ENCODE measurements around the gene PRKAR1B.
A peak's percentile ranks its signal among the peaks of the same experiment; 100 is the strongest.

The PRKAR1B gene

GRCh38 chr7:571718-572415 is 155.2 kb downstream of the PRKAR1B start:
- Histone ChIP-seq H3K4me2 (ENCODE audit: insufficient read depth, low read length, poor library complexity, severe bottlenecking) (no peak overlapping the region), H3K79me1 (ENCODE audit: low read depth, low read length) (peaks cover 2% of the 10 kb centered on the region), H3K9ac (ENCODE audit: low read depth, low read length, poor library complexity) (peak overlapping the region; percentile 21), H3K4ac (ENCODE audit: low read length) (no peak overlapping the region), H3K27me3 (ENCODE audit: control insufficient read depth in 3 of 3, insufficient read depth in 3 of 3, low read depth in 1 of 3, low read length in 3 of 3) (no peaks in the 10 kb centered on the region), H3K9me3 (replicated peaks in 1 of 2; ENCODE audit: control insufficient read depth in 2 of 2, insufficient read depth in 1 of 2, low read depth in 1 of 2, low read length in 2 of 2) (peaks cover 0 to 1% of the 10 kb centered on the region in 2 donors), H3K4me3 (ENCODE audit: low read length in 2 of 2) (no peak overlapping the region), H2AFZ (ENCODE audit: low read length) (no peak overlapping the region), H3K4me1 (ENCODE audit: control insufficient read depth in 2 of 2, insufficient read depth in 1 of 2, low read depth in 1 of 2, low read length in 2 of 2) (peaks cover 12 to 20% of the 10 kb centered on the region in 2 donors), H2BK12ac (ENCODE audit: low read length) (peak overlapping the region; percentile 46), H3K18ac (ENCODE audit: low read length) (peak overlapping the region; percentile 83), H3K27ac (replicated peaks; ENCODE audit: low read length) (no peak overlapping the region), H2BK15ac (ENCODE audit: low read length) (no peak overlapping the region), H2BK5ac (ENCODE audit: low read length) (peak overlapping the region; percentile 75), H3K14ac (ENCODE audit: low read length) (no peak overlapping the region), H3K23ac (ENCODE audit: low read depth, low read length, poor library complexity) (peak overlapping the region; percentile 65), H2AK5ac (ENCODE audit: low read depth, low read length) (peak overlapping the region; percentile 75), H4K91ac (ENCODE audit: low read depth, low read length, poor library complexity) (no peak overlapping the region), H2BK120ac (ENCODE audit: low read depth, low read length) (peak overlapping the region; percentile 47), H3K36me3 (replicated peaks in 1 of 2; ENCODE audit: control insufficient read depth in 2 of 2, insufficient read depth in 2 of 2, low read length in 2 of 2) (peaks cover 0 to 2% of the 10 kb centered on the region in 2 donors), H4K8ac (ENCODE audit: low read depth, low read length) (peak overlapping the region; percentile 65)
- WGBS, 2 donors (ENCODE audit: extremely low coverage in 2 of 2, insufficient read length in 2 of 2, insufficient replicate concordance in 1 of 2), result no CpG with 5 or more reads among the region's 38 CpGs
- no peak for DNase-seq (ENCODE audit: low spot score)

- WGBS, 2 donors (ENCODE audit: extremely low coverage in 2 of 2, insufficient read length in 2 of 2, insufficient replicate concordance in 1 of 2), result no CpG with 5 or more reads among the region's 33 CpGs
- peaks cover 0 to 1% of the 10 kb centered on the region in 2 donors for H3K9me3 ChIP-seq (replicated peaks in 1 of 2; ENCODE audit: control insufficient read depth in 2 of 2, insufficient read depth in 1 of 2, low read depth in 1 of 2, low read length in 2 of 2)
- H4K8ac ChIP-seq (ENCODE audit: low read depth, low read length), result no peak overlapping the region
- peak overlapping the region; percentile 75 for H2AK5ac ChIP-seq (ENCODE audit: low read depth, low read length)
- no peak overlapping the region for H2BK12ac ChIP-seq (ENCODE audit: low read length)
- peak overlapping the region; percentile 56 for H3K14ac ChIP-seq (ENCODE audit: low read length)
- H3K27ac ChIP-seq (replicated peaks; ENCODE audit: low read length), result no peak overlapping the region
- H3K4me1 ChIP-seq (ENCODE audit: control insufficient read depth in 2 of 2, insufficient read depth in 1 of 2, low read depth in 1 of 2, low read length in 2 of 2), result peaks cover 12 to 20% of the 10 kb centered on the region in 2 donors
- no peaks in the 10 kb centered on the region for H3K27me3 ChIP-seq (ENCODE audit: control insufficient read depth in 3 of 3, insufficient read depth in 3 of 3, low read depth in 1 of 3, low read length in 3 of 3)
- no peak overlapping the region for H4K91ac ChIP-seq (ENCODE audit: low read depth, low read length, poor library complexity)
- no peak overlapping the region for H2AFZ ChIP-seq (ENCODE audit: low read length)
- no peak overlapping the region for H3K9ac ChIP-seq (ENCODE audit: low read depth, low read length, poor library complexity)
- H3K79me1 ChIP-seq (ENCODE audit: low read depth, low read length), result no peaks in the 10 kb centered on the region
- no peak overlapping the region for H3K4ac ChIP-seq (ENCODE audit: low read length)
- no peak overlapping the region for H2BK5ac ChIP-seq (ENCODE audit: low read length)
- H3K4me3 ChIP-seq (ENCODE audit: low read length in 2 of 2), result no peak overlapping the region
- H3K4me2 ChIP-seq (ENCODE audit: insufficient read depth, low read length, poor library complexity, severe bottlenecking), result no peak overlapping the region
- H3K23ac ChIP-seq (ENCODE audit: low read depth, low read length, poor library complexity), result no peak overlapping the region
- H3K18ac ChIP-seq (ENCODE audit: low read length), result no peak overlapping the region
- H2BK15ac ChIP-seq (ENCODE audit: low read length), result no peak overlapping the region
- no peak overlapping the region for H2BK120ac ChIP-seq (ENCODE audit: low read depth, low read length)
- no peak for DNase-seq (ENCODE audit: low spot score)
- H3K36me3 ChIP-seq (replicated peaks in 1 of 2; ENCODE audit: control insufficient read depth in 2 of 2, insufficient read depth in 2 of 2, low read length in 2 of 2), result peaks cover 0 to 2% of the 10 kb centered on the region in 2 donors
Measured at GRCh38 chr7:571096-571717, 155.9 kb downstream of the PRKAR1B start.

- no peak overlapping the region for H4K91ac ChIP-seq (ENCODE audit: low read depth, low read length, poor library complexity)
- no peak for DNase-seq (ENCODE audit: low spot score)
- peaks cover 12 to 20% of the 10 kb centered on the region in 2 donors for H3K4me1 ChIP-seq (ENCODE audit: control insufficient read depth in 2 of 2, insufficient read depth in 1 of 2, low read depth in 1 of 2, low read length in 2 of 2)
- no peak overlapping the region for H2BK5ac ChIP-seq (ENCODE audit: low read length)
- H3K23ac ChIP-seq (ENCODE audit: low read depth, low read length, poor library complexity), result no peak overlapping the region
- no CpG with 5 or more reads among the region's 14 CpGs for WGBS, 2 donors (ENCODE audit: extremely low coverage in 2 of 2, insufficient read length in 2 of 2, insufficient replicate concordance in 1 of 2)
- no peak overlapping the region for H3K27ac ChIP-seq (replicated peaks; ENCODE audit: low read length)
- H2AK5ac ChIP-seq (ENCODE audit: low read depth, low read length), result peak overlapping the region; percentile 70
- H3K27me3 ChIP-seq (ENCODE audit: control insufficient read depth in 3 of 3, insufficient read depth in 3 of 3, low read depth in 1 of 3, low read length in 3 of 3), result no peaks in the 10 kb centered on the region
- no peak overlapping the region for H3K4me2 ChIP-seq (ENCODE audit: insufficient read depth, low read length, poor library complexity, severe bottlenecking)
- H2BK15ac ChIP-seq (ENCODE audit: low read length), result no peak overlapping the region
- peaks cover 0 to under 1% of the 10 kb centered on the region in 2 donors for H3K9me3 ChIP-seq (replicated peaks in 1 of 2; ENCODE audit: control insufficient read depth in 2 of 2, insufficient read depth in 1 of 2, low read depth in 1 of 2, low read length in 2 of 2)
- H2AFZ ChIP-seq (ENCODE audit: low read length), result no peak overlapping the region
- H3K36me3 ChIP-seq (replicated peaks in 1 of 2; ENCODE audit: control insufficient read depth in 2 of 2, insufficient read depth in 2 of 2, low read length in 2 of 2), result no peaks in the 10 kb centered on the region
- no peak overlapping the region for H2BK120ac ChIP-seq (ENCODE audit: low read depth, low read length)
- no peak overlapping the region for H3K18ac ChIP-seq (ENCODE audit: low read length)
- H3K4me3 ChIP-seq (ENCODE audit: low read length in 2 of 2), result no peak overlapping the region
- no peaks in the 10 kb centered on the region for H3K79me1 ChIP-seq (ENCODE audit: low read depth, low read length)
- no peak overlapping the region for H2BK12ac ChIP-seq (ENCODE audit: low read length)
- no peak overlapping the region for H3K4ac ChIP-seq (ENCODE audit: low read length)
- peak overlapping the region; percentile 56 for H3K14ac ChIP-seq (ENCODE audit: low read length)
- no peak overlapping the region for H4K8ac ChIP-seq (ENCODE audit: low read depth, low read length)
- no peak overlapping the region for H3K9ac ChIP-seq (ENCODE audit: low read depth, low read length, poor library complexity)
Measured at GRCh38 chr7:570801-571070, 156.3 kb downstream of the PRKAR1B start.

- H4K91ac ChIP-seq (ENCODE audit: low read depth, low read length, poor library complexity), result no peak overlapping the region
- H3K27me3 ChIP-seq (ENCODE audit: control insufficient read depth in 3 of 3, insufficient read depth in 3 of 3, low read depth in 1 of 3, low read length in 3 of 3), result no peaks in the 10 kb centered on the region
- H3K9ac ChIP-seq (ENCODE audit: low read depth, low read length, poor library complexity), result no peak overlapping the region
- H3K14ac ChIP-seq (ENCODE audit: low read length), result no peak overlapping the region
- peaks cover 12 to 20% of the 10 kb centered on the region in 2 donors for H3K4me1 ChIP-seq (ENCODE audit: control insufficient read depth in 2 of 2, insufficient read depth in 1 of 2, low read depth in 1 of 2, low read length in 2 of 2)
- WGBS, 2 donors (ENCODE audit: extremely low coverage in 2 of 2, insufficient read length in 2 of 2, insufficient replicate concordance in 1 of 2), result no CpG with 5 or more reads among the region's 40 CpGs
- no peak overlapping the region for H3K4me2 ChIP-seq (ENCODE audit: insufficient read depth, low read length, poor library complexity, severe bottlenecking)
- H4K8ac ChIP-seq (ENCODE audit: low read depth, low read length), result no peak overlapping the region
- H2BK120ac ChIP-seq (ENCODE audit: low read depth, low read length), result no peak overlapping the region
- H3K4me3 ChIP-seq (ENCODE audit: low read length in 2 of 2), result no peak overlapping the region
- H3K79me1 ChIP-seq (ENCODE audit: low read depth, low read length), result no peaks in the 10 kb centered on the region
- H3K36me3 ChIP-seq (replicated peaks in 1 of 2; ENCODE audit: control insufficient read depth in 2 of 2, insufficient read depth in 2 of 2, low read length in 2 of 2), result no peaks in the 10 kb centered on the region
- no peak overlapping the region for H3K4ac ChIP-seq (ENCODE audit: low read length)
- H2BK5ac ChIP-seq (ENCODE audit: low read length), result peak overlapping the region; percentile 24
- no peak overlapping the region for H2AFZ ChIP-seq (ENCODE audit: low read length)
- no peak for DNase-seq (ENCODE audit: low spot score)
- H2BK12ac ChIP-seq (ENCODE audit: low read length), result no peak overlapping the region
- H2AK5ac ChIP-seq (ENCODE audit: low read depth, low read length), result no peak overlapping the region
- no peak overlapping the region for H2BK15ac ChIP-seq (ENCODE audit: low read length)
- no peak overlapping the region for H3K18ac ChIP-seq (ENCODE audit: low read length)
- no peaks in the 10 kb centered on the region for H3K9me3 ChIP-seq (replicated peaks in 1 of 2; ENCODE audit: control insufficient read depth in 2 of 2, insufficient read depth in 1 of 2, low read depth in 1 of 2, low read length in 2 of 2)
- no peak overlapping the region for H3K23ac ChIP-seq (ENCODE audit: low read depth, low read length, poor library complexity)
- no peak overlapping the region for H3K27ac ChIP-seq (replicated peaks; ENCODE audit: low read length)
Measured at GRCh38 chr7:569996-570800, 156.9 kb downstream of the PRKAR1B start.

Data from neuronal stem cell (in vitro differentiated cells).